Psoas muscle (tissue), 8 donors: ENCODE data around the gene TMEM140. TPM values are rescaled to one million over a fixed set of nuclear protein-coding genes. Genes with fewer than 3 reads are reported as not detected.

Experiments used
- ATAC-seq, 4 donors: fragments of 200-7000 bp; cut with Tn5 transposase; one replicate each; pipeline ENCODE4 v1.9.1; 2020; ENCODE audit warnings: moderate library complexity in 3 of 4, mild to moderate bottlenecking in 2 of 4
- DNase-seq, 2 donors: peaks; one replicate each; pipeline ENCODE4 v3.0.0-alpha.2; 2020
- H3K27ac ChIP-seq: fragments of 200-600 bp; one replicate; pipeline ENCODE4 v1.8.0; 2022
- H3K27me3 ChIP-seq, 3 donors: fragments of 200-600 bp in 1 of 3; one replicate each; pipeline versions ENCODE4 v1.6.1 to v1.8.0; 2013 to 2022; ENCODE audit warnings: low read length in 2 of 3, mild to moderate bottlenecking in 2 of 3, moderate library complexity in 1 of 3; ENCODE audit not compliant: insufficient read depth in 3 of 3
- H3K36me3 ChIP-seq, 2 donors: fragments of 200-600 bp in 1 of 2; one replicate each; pipeline versions ENCODE4 v1.6.1 to v1.8.0; 2013 to 2022; ENCODE audit warnings: low read depth in 1 of 2, mild to moderate bottlenecking in 1 of 2, moderate library complexity in 1 of 2; ENCODE audit not compliant: insufficient read depth in 1 of 2
- H3K4me1 ChIP-seq: fragments of 200-600 bp; one replicate; pipeline ENCODE4 v1.8.0; 2022
- H3K4me3 ChIP-seq: fragments of 200-600 bp; one replicate; pipeline ENCODE4 v1.8.0; 2022; ENCODE audit warnings: mild to moderate bottlenecking
- H3K9me3 ChIP-seq: fragments of 200-600 bp; one replicate; pipeline ENCODE4 v1.8.0; 2022
- WGBS, 3 donors: extraction: QIAGEN DNeasy Blood & Tissue Kit; methylation state at CpG; one replicate each; pipeline versions ENCODE4 v1.1.6 to v1.1.7; 2013; 5-methylcytosine and 5-hydroxymethylcytosine counted together
- intact Hi-C, 2 donors: fragments of 100-400 bp; cut with DNase I; formaldehyde crosslinking; loops; one replicate each; pipeline versions ENCODE4 v1.11.0 to v1.14.2; 2022
- polyA plus RNA-seq, 3 donors: library from polyadenylated mRNA; stranded (reverse); fragments of 200-250 nt; gene quantifications; one replicate each; pipeline ENCODE4 v1.2.3, GENCODE V29; 2013
- total RNA-seq, 4 donors: library from RNA; stranded (reverse); fragmentation: NEBNext Ultra II Directional in 2 of 4; extraction: Animal tissue kit (Norgen Biotek cat#: 25700) in 2 of 4; gene quantifications; one replicate each; pipeline versions ENCODE4 v1.2.1 to v1.2.4, GENCODE V29; 2021 to 2023
- TF ChIP-seq, protein P1 (sequence below): fragments of 200-600 bp; IDR thresholded peaks from one replicate; pipeline ENCODE4 v1.8.0; 2022; ENCODE audit warnings: antibody characterized with exemption
- donor health status: healthy with polysubstance abuse.
- donor health status: DM: no; HTN: no; CAD: no; lungs with moderate emphysema.
- donor health status: Bipolar disorder and iron deficiency.
- donor health status: healthy.
- donor health status: DM: yes; HTN: yes; CAD: no.
- donor health status: DM: no; HTN: no; CAD: no.
- donor health status: DM: no; HTN: no; CAD: no.
- donor health status: DM: yes; HTN: yes; CAD: no.

Gene TMEM140
- total and polyA plus RNA-seq, 7 donors, result 25.4 to 106 (median 67.0) TPM

DNA sequence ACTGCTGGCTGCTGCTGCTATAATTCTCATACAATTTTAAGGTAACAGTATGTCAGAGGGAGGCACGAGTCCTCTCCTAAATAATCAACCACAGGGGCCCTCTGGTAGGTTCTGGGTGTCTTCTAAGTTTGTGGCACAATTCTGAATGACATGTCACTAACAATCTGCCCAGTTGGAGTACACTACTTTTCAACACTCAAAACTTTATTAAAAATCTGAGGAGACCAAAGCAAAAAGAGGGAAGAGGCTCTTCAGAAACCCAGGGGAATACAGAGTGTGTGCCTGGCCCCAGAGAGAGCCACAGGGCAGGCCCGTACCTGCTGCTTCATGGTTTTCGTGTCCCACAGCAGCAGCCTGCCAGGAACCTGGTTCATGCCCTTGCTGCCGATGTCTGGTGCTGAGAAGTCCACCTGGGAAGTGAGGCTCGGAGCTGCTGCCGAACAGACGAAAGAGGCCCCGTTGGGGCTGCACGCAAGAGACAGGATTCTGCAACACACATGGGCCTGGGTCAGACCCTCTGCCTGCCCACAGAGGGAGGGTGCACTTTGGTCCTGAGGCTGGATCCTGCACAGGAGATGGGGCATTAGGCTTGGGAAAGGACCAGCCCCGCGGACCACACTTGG is 45.2 kb downstream of the TMEM140 start:
- no peak for DNase-seq
- Histone ChIP-seq H3K27ac (no peak overlapping the region), H3K36me3 (peaks cover 10 to 100% of the 10 kb centered on the region in 2 donors), H3K4me3 (no peak overlapping the region), H3K9me3 (no peaks in the 10 kb centered on the region), H3K4me1 (peaks cover 4% of the 10 kb centered on the region), H3K27me3 (no peaks in the 10 kb centered on the region)
- TF ChIP-seq, protein P1, sequence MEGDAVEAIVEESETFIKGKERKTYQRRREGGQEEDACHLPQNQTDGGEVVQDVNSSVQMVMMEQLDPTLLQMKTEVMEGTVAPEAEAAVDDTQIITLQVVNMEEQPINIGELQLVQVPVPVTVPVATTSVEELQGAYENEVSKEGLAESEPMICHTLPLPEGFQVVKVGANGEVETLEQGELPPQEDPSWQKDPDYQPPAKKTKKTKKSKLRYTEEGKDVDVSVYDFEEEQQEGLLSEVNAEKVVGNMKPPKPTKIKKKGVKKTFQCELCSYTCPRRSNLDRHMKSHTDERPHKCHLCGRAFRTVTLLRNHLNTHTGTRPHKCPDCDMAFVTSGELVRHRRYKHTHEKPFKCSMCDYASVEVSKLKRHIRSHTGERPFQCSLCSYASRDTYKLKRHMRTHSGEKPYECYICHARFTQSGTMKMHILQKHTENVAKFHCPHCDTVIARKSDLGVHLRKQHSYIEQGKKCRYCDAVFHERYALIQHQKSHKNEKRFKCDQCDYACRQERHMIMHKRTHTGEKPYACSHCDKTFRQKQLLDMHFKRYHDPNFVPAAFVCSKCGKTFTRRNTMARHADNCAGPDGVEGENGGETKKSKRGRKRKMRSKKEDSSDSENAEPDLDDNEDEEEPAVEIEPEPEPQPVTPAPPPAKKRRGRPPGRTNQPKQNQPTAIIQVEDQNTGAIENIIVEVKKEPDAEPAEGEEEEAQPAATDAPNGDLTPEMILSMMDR, result no peak
- peak in 1 of 4 donors; percentile 10 for ATAC-seq
- 89 to 96% (median 90%) methylated on average over 11 of the region's 11 CpGs for WGBS, 3 donors
- intact Hi-C loops, result no loop called here

DNA sequence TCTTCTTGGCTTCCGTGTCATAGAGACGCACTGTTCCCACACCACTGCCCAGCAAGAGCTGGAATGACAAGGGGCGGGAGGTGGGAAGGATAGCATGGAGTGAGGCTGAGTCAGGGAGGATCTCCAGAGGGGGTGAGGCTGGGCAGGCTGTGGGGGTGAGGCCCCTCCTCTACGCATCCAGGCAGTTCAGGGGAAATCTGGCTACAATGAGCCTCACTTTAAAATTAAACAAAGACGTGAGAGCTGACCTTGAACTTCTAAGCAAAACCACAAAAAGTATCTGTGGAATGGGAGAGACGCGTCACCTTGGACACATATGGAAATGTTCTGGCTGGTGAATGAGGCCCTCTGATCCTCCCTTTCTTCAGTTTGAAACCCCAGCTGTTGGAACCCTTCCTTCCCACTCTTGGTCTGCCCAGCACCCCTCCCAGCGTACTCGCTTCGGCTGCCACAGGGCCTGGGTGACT is 45.8 kb downstream of the TMEM140 start:
- intact Hi-C loops, result no loop called here
- Histone ChIP-seq H3K27ac (no peak overlapping the region), H3K4me3 (no peak overlapping the region), H3K9me3 (no peaks in the 10 kb centered on the region), H3K36me3 (peaks cover 10 to 100% of the 10 kb centered on the region in 2 donors), H3K27me3 (no peaks in the 10 kb centered on the region), H3K4me1 (peaks cover 4% of the 10 kb centered on the region)
- ATAC-seq (peak in 1 of 4 donors; percentile 38), DNase-seq (no peak)
- 91 to 94% (median 91%) methylated on average over 10 of the region's 10 CpGs for WGBS, 3 donors
- TF ChIP-seq, protein P1, result no peak

DNA sequence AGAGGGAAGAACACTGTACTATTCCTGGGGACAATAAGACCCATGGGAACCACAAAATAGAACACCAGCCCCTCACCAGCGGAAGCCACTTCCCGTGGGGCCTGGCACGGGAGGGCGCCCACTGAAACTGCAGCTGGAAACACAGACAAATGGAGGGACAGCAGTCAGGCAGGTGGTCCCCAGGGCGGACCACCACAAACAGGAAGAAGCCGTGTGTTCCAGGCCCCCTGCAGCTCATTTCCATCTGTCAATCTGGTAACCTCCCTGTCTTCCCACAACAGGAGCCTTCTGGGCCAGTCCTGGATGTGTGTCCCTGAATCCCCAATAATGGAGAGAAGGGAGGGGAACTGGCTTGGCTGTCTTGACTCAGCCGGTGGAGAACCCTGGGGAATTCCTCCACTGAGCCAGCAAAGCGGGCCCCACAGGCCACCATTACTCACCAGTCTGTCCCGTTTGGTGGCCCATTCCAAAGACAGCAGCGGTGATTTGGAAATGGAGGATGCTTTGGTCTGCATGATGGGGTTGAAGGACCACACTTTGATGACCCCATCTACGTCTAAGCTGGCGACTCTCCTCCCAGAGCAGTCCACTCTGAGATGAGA is 46.7 kb downstream of the TMEM140 start:
- no peaks in the 10 kb centered on the region for H3K27me3 ChIP-seq
- H3K4me3 ChIP-seq, result no peak overlapping the region
- H3K4me1 ChIP-seq, result peaks cover 1% of the 10 kb centered on the region
- DNase-seq, result no peak
- no peak for ATAC-seq
- WGBS, 3 donors, result 75 to 76% (median 76%) methylated on average over 12 of the region's 12 CpGs
- TF ChIP-seq, protein P1, result no peak
- H3K9me3 ChIP-seq, result no peaks in the 10 kb centered on the region
- intact Hi-C loops, result no loop called here
- peaks cover 10 to 100% of the 10 kb centered on the region in 2 donors for H3K36me3 ChIP-seq
- H3K27ac ChIP-seq, result no peak overlapping the region

GRCh38 chr7:135195156-135195555 is 47.3 kb downstream of the TMEM140 start:
- WGBS, 3 donors, result 83 to 87% (median 85%) methylated on average over 4 of the region's 4 CpGs
- intact Hi-C loops, result no loop called here
- Histone ChIP-seq H3K9me3 (no peaks in the 10 kb centered on the region), H3K36me3 (peaks cover 10 to 100% of the 10 kb centered on the region in 2 donors), H3K27ac (no peak overlapping the region), H3K4me3 (no peak overlapping the region), H3K27me3 (no peaks in the 10 kb centered on the region), H3K4me1 (no peaks in the 10 kb centered on the region)
- no peak for DNase-seq
- ATAC-seq, result no peak
- TF ChIP-seq, protein P1, result no peak
